HL-60/S4 (cell line): ENCODE measurements around the gene PCIF1.

Experiments used
- in situ Hi-C: fragments of 300-500 bp; cut with MboI; formaldehyde crosslinking; loops from 2 replicates; pipeline ENCODE4 v1.14.3; 2022; ENCODE audit warnings: low sequenced_read_pairs

Gene PCIF1

GRCh38 chr20:45904583-45905504, 29.6 kb upstream of the PCIF1 start:
- in situ Hi-C loops = no loop called here

DNA sequence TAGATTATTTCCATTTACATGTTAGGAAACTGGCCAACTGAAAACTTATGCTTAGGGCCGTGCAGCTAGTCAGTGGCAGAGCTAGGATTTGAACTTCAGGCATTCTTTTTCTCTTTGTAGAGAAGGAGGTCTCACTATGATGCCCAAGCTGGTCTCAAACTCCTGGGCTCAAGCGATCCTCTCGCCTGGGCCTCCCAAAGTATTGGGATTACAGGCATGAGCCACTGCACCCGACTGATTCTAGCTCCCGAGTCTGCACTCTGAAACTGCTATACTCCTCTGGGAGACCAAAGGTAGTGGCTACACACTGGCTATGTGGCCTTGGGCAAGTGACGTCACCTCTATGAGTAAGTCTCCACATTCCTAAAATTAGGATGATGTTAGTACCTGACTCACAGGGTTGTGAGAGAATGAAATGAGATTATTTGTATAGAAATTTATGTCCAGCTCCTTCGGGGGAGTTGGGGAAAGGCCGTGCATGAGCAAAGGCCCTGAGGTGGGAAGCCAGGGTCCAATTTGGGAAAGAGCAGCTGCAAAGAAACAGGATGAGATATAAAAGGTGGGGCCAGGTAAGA, 28.9 kb upstream of the PCIF1 start:
- in situ Hi-C loops = no loop called here

DNA sequence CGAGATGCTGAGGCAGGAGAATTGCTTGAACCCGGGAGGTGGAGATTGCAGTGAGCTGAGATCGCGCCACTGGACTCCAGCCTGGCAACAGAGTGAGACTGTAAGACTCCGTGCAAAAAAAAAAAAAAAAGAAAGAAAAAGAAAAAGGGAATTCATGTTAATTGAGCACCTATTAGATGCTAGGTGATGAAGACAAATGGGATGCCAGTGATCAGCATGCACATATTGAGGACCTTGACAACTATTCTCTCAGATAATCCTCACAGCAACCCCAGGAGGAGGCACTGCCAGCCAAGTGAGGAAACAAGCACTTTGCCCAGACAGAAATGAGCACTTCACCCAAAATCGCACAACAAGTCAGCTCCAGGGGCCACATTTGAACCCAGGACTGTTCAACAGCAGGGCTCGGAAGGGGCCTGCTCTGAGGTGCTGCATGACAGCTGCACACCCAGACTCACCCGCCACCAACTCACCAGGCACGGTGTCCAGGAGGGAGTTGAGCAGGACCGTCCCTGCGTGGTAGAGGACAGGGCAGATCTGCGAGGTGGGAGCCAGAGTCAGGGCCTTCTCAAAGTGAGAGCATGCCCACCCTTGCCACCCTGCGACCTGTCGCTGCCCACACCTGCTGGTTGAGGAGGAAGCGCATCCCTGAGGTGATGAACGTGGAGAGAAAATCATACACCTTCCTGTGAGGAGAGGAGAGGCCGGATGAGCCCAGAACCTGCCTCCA, 27.1 kb upstream of the PCIF1 start:
- in situ Hi-C loops = no loop called here

- in situ Hi-C loops = no loop called here
These were observed 26.4 kb upstream of the PCIF1 start for GRCh38 chr20:45908084-45908483.

GRCh38 chr20:45909336-45909808, 25.1 kb upstream of the PCIF1 start:
- in situ Hi-C loops = no loop called here

DNA sequence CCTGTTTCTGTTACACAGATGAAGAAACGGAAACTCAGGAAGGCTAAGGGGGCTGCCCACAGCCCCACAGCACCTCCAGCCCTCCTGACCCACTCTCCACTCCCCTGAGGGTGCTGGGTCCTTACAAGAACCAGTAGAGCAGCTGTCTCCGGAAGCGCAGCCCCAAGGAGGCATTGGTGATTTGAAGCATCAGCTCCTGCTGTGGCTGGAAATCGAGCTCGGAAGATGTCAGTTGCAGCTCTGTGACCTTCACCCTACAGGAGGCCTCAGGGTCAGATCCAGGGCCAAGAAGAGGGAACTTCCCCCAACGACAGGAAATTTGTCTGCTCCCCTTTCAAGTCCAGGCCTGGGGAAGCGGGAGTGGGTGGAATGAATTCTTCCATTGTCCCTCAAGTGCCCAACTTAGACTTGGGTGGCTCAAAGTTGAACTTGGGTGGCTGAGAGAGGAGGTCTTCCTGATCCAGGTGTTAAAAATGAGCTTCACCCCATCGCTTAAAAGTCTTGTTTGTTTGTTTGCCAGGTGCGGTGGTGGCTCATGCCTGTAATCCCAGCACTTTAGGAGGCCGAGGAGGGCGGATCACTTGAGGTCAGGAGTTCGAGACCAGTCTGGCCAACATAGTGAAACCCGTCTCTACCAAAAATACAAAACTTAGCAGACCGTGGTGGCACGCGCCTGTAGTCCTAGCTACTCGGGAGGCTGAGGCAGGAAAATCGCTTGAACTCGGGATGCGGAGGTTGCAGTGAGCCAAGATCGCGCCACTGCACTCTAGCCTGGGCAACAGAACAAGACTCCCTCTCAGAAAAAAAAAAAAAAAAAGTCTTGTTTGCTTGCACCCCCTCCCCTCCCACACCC, 24.4 kb upstream of the PCIF1 start:
- in situ Hi-C loops = no loop called here

DNA sequence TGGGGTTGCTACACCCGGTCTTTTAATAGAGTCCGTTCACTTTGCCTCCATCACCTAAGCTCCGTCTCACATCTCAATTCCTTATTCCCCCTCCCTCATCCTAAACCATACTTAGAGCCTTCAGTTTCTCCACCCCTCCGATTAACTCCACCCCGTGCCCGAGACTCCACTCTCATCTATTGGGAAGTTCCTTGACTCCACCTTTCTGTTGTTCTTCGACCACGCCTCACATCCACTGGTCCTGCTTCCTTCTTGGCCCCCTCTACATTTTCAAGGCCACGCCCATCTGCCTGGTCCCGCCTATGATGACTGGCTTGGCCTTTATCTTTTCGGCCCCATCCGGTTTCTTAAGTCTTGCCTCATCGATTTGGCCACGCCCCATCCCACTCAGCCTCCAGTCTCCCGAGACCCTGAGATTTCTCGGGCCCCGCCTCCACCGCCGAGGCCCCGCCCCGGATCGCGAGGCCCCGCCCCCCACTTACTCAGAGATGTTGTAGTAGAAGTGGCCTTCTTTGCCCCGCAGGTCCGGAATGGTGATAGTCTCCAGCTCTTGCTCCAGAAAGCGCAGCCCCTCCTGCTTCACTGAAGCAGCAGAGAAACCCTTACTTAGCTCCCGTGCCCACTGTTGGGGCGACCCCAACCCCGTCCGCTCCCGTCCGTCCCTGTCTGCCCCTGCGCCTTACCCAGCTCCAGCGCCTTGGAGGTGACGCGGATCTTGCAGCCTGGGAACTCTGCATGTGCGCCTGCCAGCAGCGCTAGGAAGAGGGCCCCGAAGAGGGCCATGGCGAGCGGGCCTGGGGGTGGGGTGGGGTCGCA, 23.6 kb upstream of the PCIF1 start:
- in situ Hi-C loops = no loop called here

DNA sequence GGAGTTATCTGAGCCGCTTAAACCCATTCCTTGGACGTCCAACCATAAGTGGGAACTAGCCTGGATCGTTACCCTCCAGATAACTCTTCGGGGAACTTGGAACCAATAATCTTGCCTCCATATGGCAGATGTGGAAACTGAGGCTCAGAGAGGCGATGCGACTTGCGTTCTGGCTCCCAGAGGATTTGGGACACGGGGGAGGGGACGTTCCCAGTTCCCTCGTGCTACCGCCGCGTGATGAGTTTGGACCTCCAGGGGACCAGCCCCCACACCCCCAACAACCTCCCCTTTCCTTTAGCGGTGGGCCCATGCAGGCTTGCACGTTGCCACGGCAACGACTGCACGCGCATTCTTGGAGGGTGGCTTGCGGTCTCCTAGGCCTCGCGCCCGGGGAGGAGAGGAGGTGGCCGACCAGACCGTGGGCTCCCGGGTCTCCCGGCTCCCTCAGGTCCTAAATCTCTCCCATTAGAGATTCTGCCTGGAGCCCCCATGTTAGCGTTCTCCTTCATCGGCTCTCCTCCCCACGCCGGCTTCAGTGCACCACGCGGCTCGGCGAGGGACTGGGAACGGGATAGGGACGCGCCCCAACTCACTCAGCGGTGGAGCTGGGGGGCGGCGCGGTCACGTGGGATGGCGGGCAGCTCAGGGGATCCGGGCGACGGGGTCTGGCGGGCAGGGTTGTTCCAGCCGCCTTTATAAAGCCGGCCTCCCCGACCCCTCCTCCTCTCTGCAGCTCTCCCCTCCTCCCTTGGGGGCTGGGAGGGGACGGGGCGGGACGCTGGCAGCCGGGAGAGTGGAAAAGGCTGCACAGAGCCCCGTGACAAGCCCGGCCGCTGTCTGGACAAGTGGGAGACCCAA, 22.8 kb upstream of the PCIF1 start, which contains the start of gene PLTP:
Gene PLTP (minus strand): TSS at position 670 of the 858 bp plus-strand sequence. CDS start 703 bp downstream, outside the sequence.
- in situ Hi-C loops = no loop called here

GRCh38 chr20:45912344-45912682, 22.2 kb upstream of the PCIF1 start:
- in situ Hi-C loops = no loop called here

DNA sequence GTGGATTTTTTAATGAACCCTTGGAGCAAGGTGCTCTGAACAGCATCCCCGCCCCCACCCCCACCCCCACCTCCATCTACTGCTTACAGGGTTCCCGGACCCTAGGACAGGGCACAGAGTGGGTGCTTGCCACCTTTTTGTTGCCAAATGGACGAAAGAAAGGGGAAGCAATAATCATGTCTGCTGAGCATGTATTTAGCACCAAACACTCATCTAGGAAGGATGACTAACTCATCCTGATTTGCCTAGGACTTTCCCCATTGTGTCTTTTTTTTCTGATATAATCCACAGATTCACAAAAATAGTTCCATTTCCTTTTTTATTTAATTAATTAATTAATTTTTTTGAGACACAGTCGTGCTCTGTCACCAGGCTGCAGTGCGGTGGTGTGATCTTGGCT, 21.4 kb upstream of the PCIF1 start:
- in situ Hi-C loops = no loop called here

DNA sequence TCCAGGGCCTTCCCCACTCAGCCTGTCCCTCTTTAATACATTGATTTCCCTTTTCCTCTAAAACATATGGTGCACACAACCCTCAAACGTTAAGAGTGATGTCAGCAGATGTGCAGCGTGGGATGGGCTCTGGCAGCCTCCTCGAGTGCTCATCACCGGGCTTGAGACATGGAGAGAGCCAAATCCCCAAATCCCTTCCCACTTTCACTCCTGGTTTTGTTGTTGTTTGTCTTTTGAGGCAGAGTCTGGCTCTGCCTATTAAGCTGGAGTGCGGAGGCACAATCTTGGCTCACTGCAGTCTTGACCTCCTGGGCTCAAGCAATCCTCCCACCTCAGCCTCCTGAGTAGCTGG, 16.7 kb upstream of the PCIF1 start:
- in situ Hi-C loops = no loop called here

- in situ Hi-C loops = no loop called here
These were observed 16.2 kb upstream of the PCIF1 start for GRCh38 chr20:45918182-45918737.

DNA sequence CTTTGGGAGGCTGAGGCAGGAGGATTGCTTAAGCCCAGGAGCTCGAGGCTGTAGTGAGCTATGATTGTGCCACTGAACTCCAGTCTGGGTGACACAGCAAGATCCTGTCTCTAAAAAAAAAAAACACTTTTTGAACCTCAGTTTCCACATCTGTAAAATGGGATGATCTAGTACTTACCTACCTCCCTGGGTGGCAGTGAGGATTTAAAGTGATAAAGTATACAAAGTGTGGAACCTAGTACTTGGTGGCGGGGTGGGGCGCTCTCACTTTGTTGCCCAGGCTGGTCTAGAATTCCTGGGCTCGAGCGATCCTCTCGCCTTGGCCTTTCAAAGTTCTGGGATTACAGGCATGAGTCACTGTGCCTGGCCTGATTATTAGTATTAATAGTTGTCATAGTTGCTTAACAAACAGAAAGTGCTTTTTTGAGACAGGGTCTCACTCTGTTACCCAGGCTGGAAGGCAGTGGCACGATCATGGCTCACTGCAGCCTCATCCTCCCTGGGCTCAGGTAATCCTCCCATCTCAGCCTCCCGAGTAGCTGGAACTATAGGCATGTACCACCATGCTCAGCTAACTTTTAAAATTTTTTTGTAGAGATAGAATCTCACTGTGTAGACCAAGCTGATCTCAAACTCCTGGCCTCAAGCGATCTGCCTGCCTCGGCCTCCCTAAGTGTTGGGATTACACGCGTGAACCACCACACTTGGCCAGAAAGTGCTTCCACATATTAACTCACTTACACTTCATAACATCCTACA, 15.5 kb upstream of the PCIF1 start:
- in situ Hi-C loops = no loop called here

DNA sequence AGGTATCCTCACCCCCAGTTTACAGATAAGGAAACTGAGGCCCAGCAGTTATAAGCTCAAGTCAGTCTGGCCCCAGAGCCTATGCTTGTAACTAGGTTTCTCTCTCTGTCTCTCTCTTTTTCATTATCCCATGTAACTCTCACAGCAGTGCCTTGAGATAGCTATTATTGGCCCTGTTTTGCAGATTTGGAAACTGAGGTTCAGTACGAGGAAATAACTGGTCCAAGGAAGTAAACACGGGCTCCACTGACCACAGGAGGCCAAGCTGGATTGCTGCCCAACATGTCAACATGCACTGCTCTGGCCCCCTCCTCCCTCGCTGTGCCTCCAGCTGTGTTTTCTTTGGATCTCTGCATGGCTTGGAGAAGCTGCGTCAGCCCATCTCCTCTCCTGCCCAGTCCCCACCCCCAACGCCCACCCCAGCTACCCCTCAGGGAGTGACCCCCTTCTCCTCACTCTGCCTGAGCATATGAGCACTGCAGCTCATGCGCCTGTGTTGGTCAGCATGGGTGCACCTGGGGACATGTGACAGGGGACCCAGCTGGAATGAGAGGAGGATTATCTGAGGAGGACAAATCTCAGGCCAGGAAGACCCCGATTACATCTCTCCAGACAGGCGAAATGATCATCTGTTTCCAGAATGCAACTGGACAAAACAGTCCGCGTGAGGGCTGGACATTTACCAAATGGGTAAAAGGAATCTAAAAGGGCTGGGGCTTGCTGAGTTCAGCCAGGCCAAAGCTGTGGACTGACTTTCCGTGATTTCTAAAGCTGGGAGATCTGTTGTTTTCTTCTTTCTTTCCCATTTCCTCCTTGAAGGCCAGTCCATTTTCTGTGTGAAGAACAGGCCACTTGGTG, 14.7 kb upstream of the PCIF1 start:
- in situ Hi-C loops = no loop called here

DNA sequence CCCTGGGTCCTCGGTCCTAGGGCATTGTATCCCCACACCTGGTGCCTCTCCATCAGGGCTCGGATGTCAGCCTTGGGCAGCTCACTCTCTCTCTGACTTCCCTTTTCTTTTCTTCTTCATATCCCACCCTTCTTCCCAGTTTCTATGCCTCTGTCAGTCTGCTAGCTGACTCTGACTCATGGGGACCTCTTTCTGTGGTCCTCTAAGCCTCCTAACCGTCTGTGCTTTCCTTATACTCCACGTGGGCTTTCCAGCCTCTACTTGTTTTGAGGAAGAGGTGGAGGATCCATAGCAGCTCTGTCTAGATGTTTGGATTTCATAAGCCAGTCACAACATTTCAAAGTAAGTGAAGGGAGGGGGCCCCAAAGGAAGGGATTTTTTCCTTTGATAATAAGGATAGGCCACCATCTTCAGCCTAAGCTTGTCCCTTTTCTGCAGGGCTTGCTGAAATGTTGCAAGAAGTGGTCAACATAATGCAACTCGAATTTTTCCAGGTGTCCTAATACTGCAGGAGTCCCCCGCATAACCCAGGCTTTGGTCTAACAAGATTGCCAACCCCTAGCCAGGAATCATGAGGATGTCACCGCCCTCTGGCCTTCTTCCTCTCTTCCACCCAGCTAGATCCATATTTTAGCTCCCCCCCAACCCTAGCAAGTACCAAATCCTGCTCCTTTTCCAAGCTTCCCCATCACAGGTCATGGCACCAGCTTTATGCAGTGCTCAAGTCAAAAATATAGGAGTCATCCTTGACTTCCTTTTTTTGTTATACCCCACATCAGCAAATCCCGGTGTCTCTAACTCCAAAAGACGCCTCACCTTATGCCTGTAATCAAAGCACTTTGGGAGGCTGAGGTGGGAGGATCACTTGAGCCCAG, 13.8 kb upstream of the PCIF1 start:
- in situ Hi-C loops = no loop called here
